ENCODE measurements around the gene GNAZ. TPM values are rescaled to one million over a fixed set of nuclear protein-coding genes. Genes with fewer than 3 reads are reported as not detected.

Gene GNAZ
- total RNA-seq, 1 experiment from 2014 or later, result 11.1 TPM

DNA sequence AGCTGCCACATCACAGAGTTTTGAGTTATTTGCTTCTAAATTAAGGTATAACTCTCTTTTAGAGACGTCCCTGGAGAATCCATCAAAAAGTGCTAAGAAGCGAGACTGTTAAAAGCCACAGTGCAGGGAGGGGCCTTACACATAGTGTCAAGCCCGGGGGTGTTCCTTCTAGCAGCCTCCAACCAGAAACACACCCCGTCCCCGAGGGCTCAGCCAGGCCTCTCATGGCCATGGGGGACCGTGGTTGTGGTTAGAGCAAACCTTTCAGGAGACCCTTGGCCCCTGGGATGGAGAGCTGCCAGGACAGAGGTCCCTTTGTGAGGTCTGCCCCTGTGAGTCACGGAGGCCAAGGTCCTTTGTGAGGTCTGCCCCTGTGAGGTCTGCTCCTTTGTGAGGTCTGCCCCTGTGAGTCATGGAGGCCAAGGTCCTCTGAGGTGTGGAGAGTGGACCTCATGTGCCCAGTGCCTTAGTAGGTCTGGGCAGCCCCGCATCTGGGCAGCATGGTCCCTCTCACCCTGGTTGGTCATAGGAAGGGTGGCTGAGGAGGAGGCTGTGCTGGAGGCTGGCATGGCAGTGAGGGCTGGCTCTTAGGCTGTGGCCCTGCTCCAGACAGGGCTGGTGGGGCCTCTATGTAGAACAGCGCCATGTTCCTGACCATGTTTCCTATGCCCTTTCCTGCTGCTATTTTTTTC, 5.4 kb downstream of the GNAZ start:
- H3K9ac ChIP-seq (ENCODE audit: low read length), result no peak overlapping the region
- H4K20me1 ChIP-seq (ENCODE audit: insufficient read depth), result no peaks in the 10 kb centered on the region
- H3K4me3 ChIP-seq (replicated peaks in 1 of 2; ENCODE audit: low read depth in 1 of 2, low read length in 2 of 2), result no peak overlapping the region
- H3K27ac ChIP-seq (ENCODE audit: low read depth, low read length), result no peak overlapping the region
- H3K79me2 ChIP-seq (ENCODE audit: insufficient read depth, low read length), result no peaks in the 10 kb centered on the region
- no peaks in the 10 kb centered on the region for H3K36me3 ChIP-seq (ENCODE audit: control insufficient read depth in 1 of 2, insufficient read depth in 2 of 2, low read length in 2 of 2)
- DNase-seq (ENCODE audit: low read depth, low spot score), result no peak
- no peaks in the 10 kb centered on the region for H3K9me2 ChIP-seq (ENCODE audit: insufficient read depth)
- no peak overlapping the region for H2AFZ ChIP-seq (ENCODE audit: low read depth, low read length, poor library complexity, severe bottlenecking)
- no peak for ATAC-seq
- H3K4me2 ChIP-seq (ENCODE audit: low read length), result peak overlapping the region; percentile 25
- ChIA-PET RAD21 (ENCODE audit: low non-redundant PET in 1 of 2, low total read pairs in 2 of 2, uncharacterized antibody in 2 of 2, unreplicated experiment in 2 of 2) (no interaction called here), POLR2A (no interaction called here), CTCF (no interaction called here)
- TF ChIP-seq TCF7L2 (IDR thresholded peaks at IDR 0.05; ENCODE audit: borderline replicate concordance, extremely low read depth, insufficient read depth, insufficient read length) (no peak), ZFX (IDR thresholded peaks at IDR 0.05) (no peak), SRF (IDR thresholded peaks at IDR 0.05; ENCODE audit: low read depth) (no peak), POLR2A (IDR thresholded peaks at IDR 0.05; ENCODE audit: borderline replicate concordance, extremely low read depth, insufficient read depth, insufficient read length) (no peak), SIN3A (IDR thresholded peaks at IDR 0.05; ENCODE audit: low read depth) (no peak), FOSL1 (IDR thresholded peaks at IDR 0.05; ENCODE audit: low read depth) (no peak), SP1 (IDR thresholded peaks at IDR 0.05; ENCODE audit: low read depth) (no peak), POLR2AphosphoS5 (IDR thresholded peaks at IDR 0.05; ENCODE audit: low read depth, low read length) (no peak), RAD21 (IDR thresholded peaks at IDR 0.05; ENCODE audit: low read depth) (no peak), YY1 (IDR thresholded peaks at IDR 0.05; ENCODE audit: extremely low read depth, insufficient replicate concordance, low read depth, low read length) (no peak), ELF1 (IDR thresholded peaks at IDR 0.05; ENCODE audit: borderline replicate concordance, low read depth) (no peak), ZNF274 (IDR thresholded peaks at IDR 0.05; ENCODE audit: low read depth, low read length) (no peak), JUND (IDR thresholded peaks at IDR 0.05) (no peak), CEBPB (IDR thresholded peaks at IDR 0.05; ENCODE audit: low read depth) (no peak), EZH2phosphoT487 (IDR thresholded peaks at IDR 0.05; ENCODE audit: borderline replicate concordance) (no peak)
- TF ChIP-seq, protein P1, sequence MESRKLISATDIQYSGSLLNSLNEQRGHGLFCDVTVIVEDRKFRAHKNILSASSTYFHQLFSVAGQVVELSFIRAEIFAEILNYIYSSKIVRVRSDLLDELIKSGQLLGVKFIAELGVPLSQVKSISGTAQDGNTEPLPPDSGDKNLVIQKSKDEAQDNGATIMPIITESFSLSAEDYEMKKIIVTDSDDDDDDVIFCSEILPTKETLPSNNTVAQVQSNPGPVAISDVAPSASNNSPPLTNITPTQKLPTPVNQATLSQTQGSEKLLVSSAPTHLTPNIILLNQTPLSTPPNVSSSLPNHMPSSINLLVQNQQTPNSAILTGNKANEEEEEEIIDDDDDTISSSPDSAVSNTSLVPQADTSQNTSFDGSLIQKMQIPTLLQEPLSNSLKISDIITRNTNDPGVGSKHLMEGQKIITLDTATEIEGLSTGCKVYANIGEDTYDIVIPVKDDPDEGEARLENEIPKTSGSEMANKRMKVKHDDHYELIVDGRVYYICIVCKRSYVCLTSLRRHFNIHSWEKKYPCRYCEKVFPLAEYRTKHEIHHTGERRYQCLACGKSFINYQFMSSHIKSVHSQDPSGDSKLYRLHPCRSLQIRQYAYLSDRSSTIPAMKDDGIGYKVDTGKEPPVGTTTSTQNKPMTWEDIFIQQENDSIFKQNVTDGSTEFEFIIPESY (IDR thresholded peaks at IDR 0.05; ENCODE audit: extremely low read depth, insufficient replicate concordance, low read length), result no peak
- TF ChIP-seq, protein P2, sequence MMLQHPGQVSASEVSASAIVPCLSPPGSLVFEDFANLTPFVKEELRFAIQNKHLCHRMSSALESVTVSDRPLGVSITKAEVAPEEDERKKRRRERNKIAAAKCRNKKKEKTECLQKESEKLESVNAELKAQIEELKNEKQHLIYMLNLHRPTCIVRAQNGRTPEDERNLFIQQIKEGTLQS (IDR thresholded peaks at IDR 0.05), result no peak
- TF ChIP-seq, protein P3, sequence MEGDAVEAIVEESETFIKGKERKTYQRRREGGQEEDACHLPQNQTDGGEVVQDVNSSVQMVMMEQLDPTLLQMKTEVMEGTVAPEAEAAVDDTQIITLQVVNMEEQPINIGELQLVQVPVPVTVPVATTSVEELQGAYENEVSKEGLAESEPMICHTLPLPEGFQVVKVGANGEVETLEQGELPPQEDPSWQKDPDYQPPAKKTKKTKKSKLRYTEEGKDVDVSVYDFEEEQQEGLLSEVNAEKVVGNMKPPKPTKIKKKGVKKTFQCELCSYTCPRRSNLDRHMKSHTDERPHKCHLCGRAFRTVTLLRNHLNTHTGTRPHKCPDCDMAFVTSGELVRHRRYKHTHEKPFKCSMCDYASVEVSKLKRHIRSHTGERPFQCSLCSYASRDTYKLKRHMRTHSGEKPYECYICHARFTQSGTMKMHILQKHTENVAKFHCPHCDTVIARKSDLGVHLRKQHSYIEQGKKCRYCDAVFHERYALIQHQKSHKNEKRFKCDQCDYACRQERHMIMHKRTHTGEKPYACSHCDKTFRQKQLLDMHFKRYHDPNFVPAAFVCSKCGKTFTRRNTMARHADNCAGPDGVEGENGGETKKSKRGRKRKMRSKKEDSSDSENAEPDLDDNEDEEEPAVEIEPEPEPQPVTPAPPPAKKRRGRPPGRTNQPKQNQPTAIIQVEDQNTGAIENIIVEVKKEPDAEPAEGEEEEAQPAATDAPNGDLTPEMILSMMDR (IDR thresholded peaks at IDR 0.05 in 2 of 3, conservative IDR thresholded peaks at IDR 0.05 in 1 of 3; ENCODE audit: borderline replicate concordance in 1 of 3, insufficient read depth in 1 of 3, low read depth in 2 of 3, low read length in 2 of 3), result no peak
- TF ChIP-seq, protein P4, sequence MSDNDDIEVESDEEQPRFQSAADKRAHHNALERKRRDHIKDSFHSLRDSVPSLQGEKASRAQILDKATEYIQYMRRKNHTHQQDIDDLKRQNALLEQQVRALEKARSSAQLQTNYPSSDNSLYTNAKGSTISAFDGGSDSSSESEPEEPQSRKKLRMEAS (IDR thresholded peaks at IDR 0.05), result no peak
- BruUV-seq (replicated peaks), result no TSS peak
- no peaks in the 10 kb centered on the region for H3K27me3 ChIP-seq (ENCODE audit: insufficient read depth, low read length)
- H3K9me3 ChIP-seq (ENCODE audit: control insufficient read depth in 1 of 2, insufficient read depth in 1 of 2, low read depth in 1 of 2, low read length in 2 of 2), result no peaks in the 10 kb centered on the region
- intact Hi-C loops (cut with micrococcal nuclease), result no loop called here
- peaks cover 29 to 61% of the 10 kb centered on the region in 2 experiments for H3K4me1 ChIP-seq (ENCODE audit: control insufficient read depth in 1 of 2, insufficient read depth in 2 of 2, low read length in 2 of 2)

Data from HCT116 (cell line).